Hematopoietic multipotent progenitor cell (in vitro differentiated cells): ENCODE data around the gene TMEM44. TPM values are rescaled to one million over a fixed set of nuclear protein-coding genes. Genes with fewer than 3 reads are reported as not detected.
A peak's percentile ranks its signal among the peaks of the same experiment; 100 is the strongest.
"Not testable (repeated sequence)": the region's sequence is repeated elsewhere in the genome, so short reads cannot be mapped to it uniquely, and the experiment has no call there.

Experiments
- DNase-seq, 3 donors: peaks; one replicate each; pipeline ENCODE4 v3.0.0-alpha.2; 2011 to 2015; ENCODE audit warnings: low read depth in 2 of 3, low spot score in 2 of 3
- total RNA-seq: library from RNA; depleted of rRNA; stranded (reverse); fragments of >200 nt; gene quantifications from one replicate; pipeline ENCODE4 v1.2.3, GENCODE V29; 2012

Gene TMEM44
- total RNA-seq, 1 donor: 27.2 TPM

GRCh38 chr3:194559530-194559929, 73.7 kb downstream of the TMEM44 start:
- DNase-seq: no peak

- peak in 1 of 3 donors; percentile 20 for DNase-seq
These were observed 76.8 kb downstream of the TMEM44 start for GRCh38 chr3:194556086-194557056.

- DNase-seq: no peak
These were observed 77.8 kb downstream of the TMEM44 start for GRCh38 chr3:194555175-194556062.

- no peak for DNase-seq
These were observed 78.6 kb downstream of the TMEM44 start for GRCh38 chr3:194554473-194555123.

GRCh38 chr3:194552327-194552949, 80.8 kb downstream of the TMEM44 start:
- no peak for DNase-seq

GRCh38 chr3:194549853-194550252, 83.4 kb downstream of the TMEM44 start:
- DNase-seq: no peak

GRCh38 chr3:194548346-194549321, 84.6 kb downstream of the TMEM44 start:
- DNase-seq: no peak

- no peak for DNase-seq
These were observed 86.2 kb downstream of the TMEM44 start for GRCh38 chr3:194547042-194547441.

- DNase-seq: not testable (repeated sequence)
These were observed 87.7 kb downstream of the TMEM44 start for GRCh38 chr3:194545538-194545937.

- no peak for DNase-seq
These were observed 89.7 kb downstream of the TMEM44 start for GRCh38 chr3:194543550-194543949.

GRCh38 chr3:194541483-194541882, 91.7 kb downstream of the TMEM44 start:
- DNase-seq: no peak

GRCh38 chr3:194540274-194540905, 92.8 kb downstream of the TMEM44 start:
- peak in 1 of 3 donors; percentile 67 for DNase-seq

GRCh38 chr3:194539498-194539897, 93.7 kb downstream of the TMEM44 start:
- no peak for DNase-seq

- DNase-seq: no peak
These were observed 95.4 kb downstream of the TMEM44 start for GRCh38 chr3:194537732-194538247.
